Smooth muscle cell (in vitro differentiated cells): Measurements from ENCODE around the gene SFN. TPM values are rescaled to one million over a fixed set of nuclear protein-coding genes. Genes with fewer than 3 reads are reported as not detected.

Experiments used
- DNase-seq: peaks from one replicate; lab custom pipeline; 2025; ENCODE audit not compliant: unreplicated experiment; lab: John Stamatoyannopoulos, UW
- H2AFZ ChIP-seq: fragments of 200-600 bp; sonication (generic); 2 replicates; pipeline ENCODE4 v1.6.0; 2016; ENCODE audit warnings: antibody characterized with exemption, low read depth, mild to moderate bottlenecking
- H3F3A ChIP-seq: fragments of 200-600 bp; sonication (generic); 2 replicates; pipeline ENCODE4 v1.6.0; 2017; ENCODE audit warnings: antibody characterized with exemption, low read depth
- H3K27ac ChIP-seq: fragments of 200-600 bp; sonication (generic); 2 replicates; pipeline ENCODE4 v1.5.1; 2016; ENCODE audit warnings: low read depth, mild to moderate bottlenecking
- H3K27me3 ChIP-seq: fragments of 200-600 bp; sonication (generic); 2 replicates; pipeline ENCODE4 v1.6.1; 2016; ENCODE audit warnings: low read depth, mild to moderate bottlenecking
- H3K36me3 ChIP-seq: fragments of 200-600 bp; sonication (generic); 2 replicates; pipeline ENCODE4 v1.5.1; 2016; ENCODE audit warnings: low read depth
- H3K4me1 ChIP-seq: fragments of 200-600 bp; sonication (generic); 2 replicates; pipeline ENCODE4 v1.5.1; 2016; ENCODE audit warnings: low read depth
- H3K4me2 ChIP-seq: fragments of 200-600 bp; sonication (generic); 2 replicates; pipeline ENCODE4 v1.6.0; 2016; ENCODE audit warnings: mild to moderate bottlenecking
- H3K4me3 ChIP-seq: fragments of 200-600 bp; sonication (generic); 2 replicates; pipeline ENCODE4 v1.5.1; 2016; ENCODE audit warnings: mild to moderate bottlenecking
- H3K79me2 ChIP-seq: fragments of 200-600 bp; sonication (generic); 2 replicates; pipeline ENCODE4 v1.6.0; 2016; ENCODE audit warnings: low read depth, mild to moderate bottlenecking
- H3K9ac ChIP-seq: fragments of 200-600 bp; sonication (generic); 2 replicates; pipeline ENCODE4 v1.6.0; 2016; ENCODE audit warnings: low read depth
- H3K9me3 ChIP-seq: fragments of 200-600 bp; sonication (generic); replicated peaks from 2 replicates; pipeline ENCODE4 v1.5.1; 2016; ENCODE audit warnings: low read depth
- H4K20me1 ChIP-seq: fragments of 200-600 bp; sonication (generic); 2 replicates; pipeline ENCODE4 v1.6.0; 2016; ENCODE audit warnings: low read depth
- CTCF ChIP-seq: fragments of 200-600 bp; sonication (generic); IDR thresholded peaks from 2 replicates; pipeline ENCODE4 v1.5.1; 2017; ENCODE audit warnings: borderline replicate concordance, mild to moderate bottlenecking, antibody characterized with exemption; ENCODE audit not compliant: insufficient read depth, poor library complexity, severe bottlenecking
- WGBS: methylation state at CpG from one replicate; pipeline ENCODE4 v1.1.7; 2016; ENCODE audit warnings: low lambda C conversion rate; 5-methylcytosine and 5-hydroxymethylcytosine counted together
- polyA plus RNA-seq: library from polyadenylated mRNA; unstranded; fragments of >200 nt; fragmentation: Nextera tagmentation; extraction: Ambion mirVana; gene quantifications from 2 replicates; pipeline ENCODE4 v1.2.1, GENCODE V29; 2016
- total RNA-seq: library from RNA; depleted of rRNA; stranded (reverse); fragments of >200 nt; gene quantifications from 2 replicates; pipeline ENCODE4 v1.2.3, GENCODE V29; 2014

The SFN gene
- total and polyA plus RNA-seq, 2 experiments from 2014 or later, result 110 to 112 TPM

- peaks cover 15% of the 10 kb centered on the region for H3K4me1 ChIP-seq
- WGBS, result 77% methylated on average over 8 of the region's 8 CpGs
- H4K20me1 ChIP-seq, result no peaks in the 10 kb centered on the region
- no peaks in the 10 kb centered on the region for H3K79me2 ChIP-seq
- no peak for DNase-seq
- H3K27ac ChIP-seq, result peak overlapping the region; percentile 76
- TF ChIP-seq CTCF, result no peak
- H3K4me2 ChIP-seq, result no peak overlapping the region
- H3K27me3 ChIP-seq, result no peaks in the 10 kb centered on the region
- H3K4me3 ChIP-seq, result no peak overlapping the region
- no peaks in the 10 kb centered on the region for H3F3A ChIP-seq
- no peak overlapping the region for H3K9ac ChIP-seq
- H3K9me3 ChIP-seq, result no peaks in the 10 kb centered on the region
- no peaks in the 10 kb centered on the region for H3K36me3 ChIP-seq
- no peak overlapping the region for H2AFZ ChIP-seq
Measured at GRCh38 chr1:26857473-26858060, 5.4 kb upstream of the SFN start.

- H3K4me1 ChIP-seq, result peaks cover 15% of the 10 kb centered on the region
- H3K9me3 ChIP-seq, result no peaks in the 10 kb centered on the region
- peak overlapping the region; percentile 76 for H3K27ac ChIP-seq
Measured at GRCh38 chr1:26858160-26858559, 4.8 kb upstream of the SFN start.

GRCh38 chr1:26858891-26859640, 3.9 kb upstream of the SFN start:
- WGBS, result 94% methylated on average over 7 of the region's 7 CpGs
- Histone ChIP-seq H4K20me1 (no peaks in the 10 kb centered on the region), H3K27ac (peak overlapping the region; percentile 76), H3K9me3 (no peaks in the 10 kb centered on the region), H3K4me2 (no peak overlapping the region), H3F3A (no peaks in the 10 kb centered on the region), H3K27me3 (no peaks in the 10 kb centered on the region), H3K79me2 (no peaks in the 10 kb centered on the region), H3K4me3 (no peak overlapping the region), H3K36me3 (no peaks in the 10 kb centered on the region), H3K4me1 (peaks cover 19% of the 10 kb centered on the region), H3K9ac (no peak overlapping the region), H2AFZ (no peak overlapping the region)
- TF ChIP-seq CTCF, result no peak
- DNase-seq, result no peak

More at GRCh38 chr1:26858160-26858559, 4.8 kb upstream of the SFN start:
- Histone ChIP-seq H3K4me3 (no peak overlapping the region), H3K27me3 (no peaks in the 10 kb centered on the region), H3K36me3 (no peaks in the 10 kb centered on the region), H3K4me2 (no peak overlapping the region), H3K79me2 (no peaks in the 10 kb centered on the region), H3F3A (no peaks in the 10 kb centered on the region), H4K20me1 (no peaks in the 10 kb centered on the region), H2AFZ (no peak overlapping the region), H3K9ac (no peak overlapping the region)
- no peak for TF ChIP-seq CTCF
- DNase-seq, result no peak
- WGBS, result 87% methylated on average over 4 of the region's 4 CpGs

- WGBS, result 68% methylated on average over 5 of the region's 5 CpGs
- Histone ChIP-seq H3K4me2 (no peak overlapping the region), H3K4me3 (no peak overlapping the region), H4K20me1 (no peaks in the 10 kb centered on the region), H3K36me3 (no peaks in the 10 kb centered on the region), H3K27ac (peak overlapping the region; percentile 78), H3F3A (no peaks in the 10 kb centered on the region), H3K79me2 (no peaks in the 10 kb centered on the region), H3K27me3 (no peaks in the 10 kb centered on the region), H3K9me3 (no peaks in the 10 kb centered on the region), H3K9ac (peak overlapping the region; percentile 8), H3K4me1 (peaks cover 19% of the 10 kb centered on the region), H2AFZ (no peak overlapping the region)
- DNase-seq, result no peak
- TF ChIP-seq CTCF, result peak; percentile 19
Measured at GRCh38 chr1:26861286-26861701, 1.7 kb upstream of the SFN start.
